ENCODE measurements around the gene NCF2.

The NCF2 gene

DNA sequence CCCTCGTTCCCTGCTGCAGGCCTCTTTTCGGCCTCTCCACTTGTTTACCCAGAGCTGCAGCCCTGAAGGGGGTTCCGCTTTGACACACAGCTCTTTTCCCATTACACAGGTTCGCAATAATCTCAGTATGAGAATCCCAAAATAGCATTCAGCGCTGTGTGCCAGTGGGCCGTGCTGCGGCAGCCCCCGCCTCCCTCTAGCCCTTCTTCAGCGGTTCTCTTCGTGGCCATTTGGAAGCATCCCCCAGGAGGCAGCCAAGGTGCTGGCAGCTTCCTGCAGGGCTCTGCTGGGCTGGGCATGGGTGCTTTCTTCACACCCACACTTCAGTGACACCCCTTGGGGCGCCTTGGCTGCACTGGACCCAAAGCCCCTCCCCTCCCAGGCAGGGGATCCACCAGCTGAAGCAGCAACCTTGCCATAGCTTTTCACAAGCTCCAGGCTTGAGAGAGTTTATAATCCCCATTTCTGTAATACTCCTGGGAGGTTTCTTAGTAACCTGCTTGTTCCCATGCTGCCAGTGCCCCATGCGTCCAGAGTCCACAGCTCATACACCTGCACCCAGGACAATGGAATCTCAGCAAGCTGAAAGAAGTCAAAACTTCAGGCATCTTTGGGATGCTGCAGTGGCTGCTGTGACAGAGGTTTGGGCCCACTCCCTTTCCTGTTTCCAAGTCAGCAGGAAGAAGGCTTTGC is 8.1 kb downstream of the NCF2 start:
- DNase-seq = no peak

DNA sequence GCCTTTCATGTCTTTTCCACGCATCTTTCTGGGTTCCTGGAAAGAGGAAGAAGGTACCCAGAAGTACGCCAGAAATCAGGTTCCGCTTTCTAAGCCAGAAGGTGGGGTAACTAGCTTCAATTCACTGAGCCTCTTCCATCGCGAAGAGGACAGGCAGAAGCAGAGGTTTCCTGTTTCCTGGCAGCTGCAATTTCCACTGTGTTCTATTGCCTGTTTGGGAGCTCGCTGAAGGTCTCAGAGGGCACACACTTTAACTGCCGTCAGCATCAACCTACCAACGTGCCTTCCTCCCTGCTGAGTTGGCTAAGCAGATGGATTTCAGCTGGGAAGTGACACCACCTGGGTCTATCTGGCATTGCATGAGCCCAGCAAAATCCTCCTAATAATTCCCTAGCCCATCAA is 10.0 kb downstream of the NCF2 start:
- peak; percentile 29 for DNase-seq

DNA sequence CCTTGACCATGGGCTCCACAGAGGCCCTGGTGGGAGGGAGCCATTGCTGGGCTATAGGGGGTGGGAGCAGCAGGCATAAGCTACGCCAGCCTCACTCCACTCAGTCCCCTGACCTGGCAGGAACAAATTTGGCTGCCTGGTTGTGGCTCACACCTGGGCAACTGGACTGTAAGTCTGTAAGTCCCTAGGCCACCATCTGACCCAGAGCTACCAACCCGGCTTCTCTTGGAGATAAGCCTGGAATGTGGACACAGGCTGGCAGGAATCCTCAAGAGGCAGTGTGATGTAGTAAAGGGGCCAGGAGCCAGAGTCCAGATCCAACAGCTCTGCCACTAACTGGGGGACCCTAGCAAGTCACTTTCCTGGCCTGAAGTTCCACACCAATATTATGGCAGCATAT is 11.4 kb downstream of the NCF2 start:
- no peak for DNase-seq

DNA sequence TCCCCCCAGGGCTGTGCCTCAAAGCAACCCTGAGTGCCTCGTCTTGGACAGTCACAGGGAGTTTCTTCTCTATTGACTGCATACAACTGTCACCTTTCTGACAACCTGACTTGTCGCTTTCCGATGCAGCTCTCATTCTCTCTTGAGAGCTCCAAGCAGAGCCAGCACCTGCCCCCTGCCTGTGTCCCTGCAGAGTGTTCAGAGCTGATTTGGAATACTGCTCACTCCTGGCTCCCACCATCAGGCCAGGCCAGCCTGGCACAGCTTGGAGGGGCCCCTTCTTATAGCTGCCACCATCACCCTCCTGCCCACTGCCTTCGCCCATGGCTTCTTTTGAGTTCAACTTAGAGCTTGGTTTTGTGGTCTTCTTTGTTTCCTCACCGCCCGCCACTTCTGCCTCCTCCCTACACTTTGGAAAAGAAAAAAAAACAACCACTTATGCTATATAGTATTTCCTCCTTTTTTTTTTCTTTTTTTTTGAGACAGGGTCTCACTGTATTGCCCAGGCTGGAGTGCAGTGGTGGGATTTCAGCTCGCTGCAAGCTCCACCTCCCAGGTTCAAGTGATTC is 12.3 kb downstream of the NCF2 start:
- DNase-seq = no peak

DNA sequence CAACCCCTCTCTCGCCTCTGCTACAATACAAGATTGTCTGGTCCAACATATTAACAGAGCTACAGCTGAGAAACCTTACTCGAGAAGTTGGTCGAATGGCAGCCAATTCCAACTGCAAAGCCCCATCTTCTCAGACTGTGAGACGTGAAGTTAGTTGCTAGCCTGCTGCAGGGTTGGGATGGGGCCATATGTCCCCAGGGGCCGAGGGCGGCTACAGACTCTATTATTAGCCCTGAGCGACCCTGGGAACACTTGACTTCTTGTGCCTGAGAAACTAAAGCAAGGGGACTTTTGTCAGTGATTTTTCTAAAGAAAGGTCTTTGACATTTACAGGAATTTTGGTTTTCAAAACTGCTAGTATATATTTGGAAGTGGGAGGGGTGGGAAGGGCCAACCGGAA is 13.7 kb downstream of the NCF2 start:
- no peak for DNase-seq

DNA sequence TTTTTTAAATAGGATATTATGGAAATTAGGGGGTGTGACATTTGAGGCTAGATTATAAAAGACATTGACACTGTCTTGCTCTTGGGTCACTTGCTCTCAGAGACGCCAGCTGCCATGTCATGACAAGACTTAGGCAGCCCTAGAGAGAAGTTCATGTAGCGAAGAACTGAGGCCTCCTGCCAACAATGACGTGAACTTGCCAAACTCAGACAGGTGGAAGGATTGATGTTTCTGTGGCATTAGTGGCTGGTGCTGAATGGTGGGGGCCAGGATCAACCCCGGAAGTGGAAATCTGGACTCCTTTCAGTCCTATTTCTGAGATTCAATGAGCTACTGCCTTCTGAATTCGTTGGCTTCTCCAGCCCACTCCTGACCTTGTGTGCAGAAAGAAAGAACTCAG is 14.7 kb downstream of the NCF2 start:
- DNase-seq = no peak

DNA sequence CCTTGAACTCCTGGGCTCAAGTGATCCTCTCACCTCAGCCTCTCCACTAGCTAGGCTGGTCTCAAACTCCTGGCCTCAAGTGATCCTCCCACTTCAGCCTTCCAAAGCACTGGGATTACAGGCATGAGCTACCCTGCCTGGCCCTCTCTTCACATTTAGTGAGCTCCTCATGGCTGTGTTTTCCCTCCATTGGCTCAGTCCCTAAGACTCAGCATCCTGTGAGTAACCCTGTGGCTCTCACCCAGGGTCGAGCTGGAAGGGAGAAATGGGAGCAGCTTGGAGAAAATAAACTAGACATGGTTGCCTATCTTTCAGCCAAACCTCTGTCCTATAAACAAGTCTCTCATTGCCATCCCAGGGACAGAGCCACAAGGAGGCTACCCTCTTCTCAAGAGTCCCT is 17.5 kb downstream of the NCF2 start:
- DNase-seq = no peak

DNA sequence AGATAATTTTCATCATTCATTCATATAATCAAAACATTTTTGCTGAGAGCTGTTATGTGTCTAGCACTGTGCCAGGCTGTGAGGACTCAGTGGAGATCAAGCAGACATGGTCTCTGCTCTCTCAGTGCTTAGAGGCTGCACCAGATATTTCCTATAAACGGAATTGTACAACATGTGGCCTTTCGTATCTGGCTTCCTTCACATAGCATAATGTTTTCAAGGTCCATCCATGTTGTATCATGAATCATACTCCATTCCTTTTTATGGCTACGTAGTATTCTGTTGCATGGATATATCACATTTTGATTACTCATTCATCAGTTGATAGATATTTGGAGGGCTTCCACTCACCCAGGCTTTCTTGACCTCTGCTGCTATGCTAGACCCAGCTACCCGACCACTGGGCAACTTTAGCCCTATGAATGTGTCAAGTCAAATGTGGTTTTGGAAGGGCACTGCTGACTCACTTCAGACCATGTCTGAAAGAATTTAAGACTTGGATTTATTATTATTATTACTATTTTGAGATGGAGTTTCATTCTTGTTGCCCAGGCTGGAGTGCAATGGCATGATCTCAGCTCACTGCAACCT is 18.5 kb downstream of the NCF2 start:
- no peak for DNase-seq

DNA sequence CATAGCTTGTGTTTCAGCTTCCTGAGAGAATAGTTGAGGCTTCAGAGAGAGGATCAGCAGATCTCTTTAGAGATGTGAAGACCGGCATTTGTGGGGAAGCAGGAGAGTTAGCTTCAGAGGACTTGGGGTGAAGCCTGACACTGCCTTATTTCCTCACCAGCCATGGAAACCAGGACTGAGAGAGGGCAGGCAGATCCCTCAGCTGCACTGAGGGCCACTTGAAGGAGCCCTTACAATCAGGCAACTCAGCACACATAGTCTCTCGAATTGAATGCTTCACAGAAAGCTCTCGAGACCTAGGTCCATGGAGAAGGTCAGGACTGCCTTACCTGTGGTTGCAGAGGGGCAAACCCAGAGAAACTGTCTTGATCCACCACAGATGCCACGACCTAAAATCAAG is 19.8 kb downstream of the NCF2 start:
- DNase-seq = no peak

DNA sequence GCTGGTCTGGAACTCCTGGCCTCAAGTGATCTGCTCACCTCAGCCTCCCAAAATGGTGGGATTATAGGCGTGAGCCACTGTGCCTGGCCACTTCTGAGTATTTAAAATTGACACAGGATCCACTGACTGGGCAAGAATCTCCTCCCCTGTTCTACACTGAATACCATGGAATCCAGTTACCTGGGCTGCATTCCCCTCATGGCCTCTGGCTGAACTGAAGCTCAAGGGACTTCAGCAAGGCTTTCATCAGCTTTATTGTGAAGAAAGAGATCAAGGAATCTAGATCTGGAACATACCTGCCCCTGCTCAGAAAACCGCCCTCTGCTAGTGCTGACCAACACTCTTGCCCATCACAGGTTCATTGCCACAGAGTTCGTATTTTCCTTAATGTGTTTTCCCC is 20.5 kb downstream of the NCF2 start:
- no peak for DNase-seq

DNA sequence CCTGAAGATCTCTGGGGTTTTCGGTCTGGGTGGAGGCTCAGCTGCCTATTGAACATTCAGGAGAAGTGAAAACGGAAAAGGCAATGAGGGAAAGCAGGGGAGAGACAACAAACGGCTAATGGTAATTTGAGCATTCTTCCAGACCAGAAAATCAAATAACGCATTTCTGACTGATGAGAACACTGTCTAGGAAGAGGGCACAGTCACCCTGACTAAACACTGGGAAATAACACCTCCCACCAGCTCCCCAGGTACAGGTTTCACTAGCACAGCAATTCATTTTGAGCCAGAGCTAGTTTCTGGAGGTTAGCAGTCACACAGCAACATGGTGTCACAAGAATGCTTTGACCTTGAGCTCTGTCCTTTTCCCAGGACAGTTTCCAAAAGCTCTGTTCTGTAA is 21.1 kb downstream of the NCF2 start:
- DNase-seq = peak; percentile 28

DNA sequence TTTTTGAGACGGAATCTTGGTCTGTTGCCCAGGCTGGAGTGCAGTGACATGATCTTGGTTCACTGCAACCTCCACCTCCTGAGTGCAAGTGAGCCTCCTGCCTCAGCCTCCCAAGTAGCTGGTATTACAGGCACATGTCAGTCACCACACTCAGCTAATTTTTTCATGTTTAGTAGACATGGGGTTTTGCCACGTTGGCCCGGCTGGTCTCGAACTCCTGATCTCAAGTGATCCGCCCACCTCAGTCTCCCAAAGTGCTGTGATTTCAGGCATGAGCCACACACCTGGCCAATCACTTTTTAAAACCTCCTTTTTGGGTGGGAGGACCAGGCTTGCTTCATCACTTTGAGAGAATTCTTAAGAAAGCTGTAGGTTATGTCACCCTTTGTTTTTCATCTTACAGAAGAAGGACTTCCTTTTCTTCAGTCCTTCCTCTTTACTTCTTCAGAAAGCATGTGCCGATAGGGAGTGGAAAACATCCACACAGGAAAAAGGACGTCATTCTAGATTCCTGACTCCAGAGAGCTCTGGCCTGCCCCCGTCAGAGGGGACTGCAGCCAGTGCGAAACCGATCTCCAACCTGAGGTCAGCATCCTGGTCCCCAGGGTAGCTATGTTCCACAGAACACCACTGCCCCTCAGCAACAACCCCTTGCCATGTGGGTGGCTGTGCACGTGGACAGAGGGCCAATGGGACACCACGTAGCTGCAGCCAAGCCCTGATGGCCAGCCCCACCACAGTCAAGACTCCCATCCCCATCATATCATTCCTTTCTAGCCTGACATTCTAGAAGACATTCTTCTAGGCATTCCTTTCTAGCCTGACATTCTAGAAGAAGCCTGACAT is 21.9 kb downstream of the NCF2 start:
- DNase-seq = no peak

DNA sequence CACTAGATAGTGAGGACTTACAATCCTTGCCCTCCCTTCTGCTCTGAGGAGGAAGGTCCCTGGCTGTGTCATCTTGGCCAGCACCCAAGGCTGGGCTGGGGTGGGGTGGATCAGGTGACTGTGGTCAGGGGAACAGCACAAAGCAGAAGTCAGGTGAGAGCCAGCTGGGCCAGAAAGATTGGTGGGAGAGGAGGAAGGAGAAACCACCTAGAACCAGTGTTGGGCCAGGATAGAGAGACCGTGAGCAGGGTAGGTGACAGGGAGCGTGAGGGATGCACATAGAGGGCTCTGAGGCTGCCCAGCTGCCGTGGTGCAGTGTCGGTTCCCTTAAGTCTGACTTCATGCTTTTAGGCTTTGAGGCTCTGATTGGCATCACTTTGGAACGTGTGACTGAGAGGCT is 22.7 kb downstream of the NCF2 start:
- DNase-seq = no peak

DNA sequence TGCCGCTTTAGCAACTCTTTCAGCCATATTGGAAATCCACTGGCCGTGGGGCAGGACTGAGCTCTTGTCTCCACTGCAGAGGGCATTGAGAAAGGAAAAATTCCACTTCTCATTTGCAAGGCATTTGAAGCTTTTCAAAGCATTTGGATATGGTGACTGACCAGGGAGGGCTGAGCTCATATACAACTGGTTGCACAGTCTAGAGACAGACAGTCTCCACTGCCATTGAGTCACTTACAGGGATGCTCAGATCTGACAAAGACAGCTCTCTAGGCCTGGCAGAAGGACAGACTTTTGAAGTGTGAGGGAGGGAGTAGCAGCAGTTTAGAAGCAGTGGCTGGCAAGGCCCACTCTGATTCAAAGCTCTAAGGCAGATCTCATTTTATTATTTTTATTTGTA is 24.2 kb downstream of the NCF2 start:
- DNase-seq = no peak

DNA sequence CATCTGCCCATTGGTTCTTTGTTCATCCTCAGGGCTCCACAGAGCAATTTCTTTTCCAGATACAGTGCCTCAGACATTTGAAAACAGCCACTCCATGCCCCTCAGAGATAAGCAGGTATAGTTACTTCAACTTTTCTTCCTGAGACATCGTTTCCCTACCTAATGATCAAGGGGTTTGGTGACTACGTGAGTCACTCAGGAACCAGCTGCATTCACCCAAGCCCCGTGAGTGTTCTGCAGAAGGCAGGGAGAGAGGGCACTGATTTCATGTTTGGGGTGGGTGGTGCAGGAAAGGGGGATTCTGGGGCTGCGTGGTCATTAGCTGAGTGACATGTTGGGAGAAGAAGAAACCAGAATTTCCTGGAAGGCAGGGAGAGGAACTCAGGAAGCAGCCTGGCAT is 25.0 kb downstream of the NCF2 start:
- no peak for DNase-seq

DNA sequence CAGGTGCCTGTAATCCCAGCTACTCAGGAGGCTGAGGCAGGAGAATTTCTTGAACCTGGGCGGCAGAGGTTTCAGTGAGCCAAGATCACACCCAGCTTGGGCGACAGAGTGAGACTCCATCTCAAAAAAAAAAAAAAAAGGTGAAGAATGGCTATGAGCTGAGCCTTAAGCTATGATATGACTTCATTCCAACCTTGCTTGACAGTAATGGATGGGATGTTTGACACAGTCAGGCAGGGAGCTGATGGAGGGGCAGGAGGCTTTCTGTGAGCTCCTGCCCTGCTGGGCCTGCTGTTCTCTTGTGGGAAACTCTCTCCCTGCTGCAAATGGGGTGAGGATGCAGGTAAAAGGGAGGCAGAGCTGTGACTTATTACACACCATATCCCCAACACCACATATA is 27.6 kb downstream of the NCF2 start:
- DNase-seq = no peak

DNA sequence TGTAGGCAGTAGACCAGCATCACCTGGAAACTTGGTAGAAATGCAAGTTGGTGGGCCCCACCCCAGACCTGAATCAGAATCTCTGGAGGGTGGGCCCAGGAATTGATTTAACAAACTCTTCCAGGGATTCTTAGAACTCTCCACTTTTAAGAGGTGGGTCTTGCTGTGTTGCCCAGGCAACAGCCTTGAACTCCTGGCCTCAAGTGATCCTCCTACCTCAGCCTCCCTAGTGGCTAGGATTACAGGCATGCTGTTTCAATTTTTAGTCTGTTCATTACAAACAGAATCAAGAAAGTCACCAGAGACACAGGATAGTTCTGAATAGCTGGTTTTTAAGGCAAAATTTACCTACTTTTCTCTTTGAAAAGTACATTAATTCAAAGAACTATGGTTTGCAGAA is 31.2 kb downstream of the NCF2 start:
- no peak for DNase-seq

DNA sequence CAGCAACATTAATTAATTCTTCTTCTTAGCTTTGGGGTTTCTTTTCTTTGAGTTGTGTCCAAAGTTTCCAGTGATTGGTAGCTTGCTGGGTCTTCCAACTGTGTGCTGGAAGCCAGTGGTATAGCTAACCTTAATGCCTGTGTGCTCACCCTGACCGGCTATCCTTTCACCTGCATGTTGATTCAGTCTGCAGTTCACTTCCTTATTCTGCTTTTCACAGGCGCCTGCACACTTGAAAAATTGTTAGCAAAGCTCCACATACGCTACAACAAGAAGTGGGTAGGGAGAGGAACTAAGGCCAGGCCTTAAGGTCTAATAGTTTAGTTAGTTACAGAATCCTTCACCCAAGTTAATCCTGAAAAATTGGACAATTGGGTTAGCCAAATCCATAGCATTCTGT is 35.7 kb downstream of the NCF2 start:
- no peak for DNase-seq

DNA sequence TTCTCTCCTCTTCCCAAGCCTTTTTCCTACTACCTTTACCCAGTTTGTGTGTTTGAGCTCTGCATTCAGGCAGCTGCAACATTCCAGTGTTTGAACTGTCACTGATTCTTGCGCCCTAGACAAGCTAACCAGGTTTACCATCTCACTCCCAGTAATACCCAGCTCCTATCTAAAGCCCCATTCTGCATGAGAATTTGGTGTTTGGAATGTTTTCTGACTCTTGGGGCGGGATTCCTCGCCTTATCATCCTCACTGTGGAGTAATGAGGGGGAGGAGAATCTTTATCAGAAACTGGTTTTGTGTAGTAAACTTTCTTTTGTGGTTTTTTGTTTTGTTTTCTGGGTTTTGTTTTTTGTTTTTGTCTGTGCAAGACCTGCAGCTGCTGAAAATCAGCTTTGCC is 36.5 kb downstream of the NCF2 start:
- no peak for DNase-seq

DNA sequence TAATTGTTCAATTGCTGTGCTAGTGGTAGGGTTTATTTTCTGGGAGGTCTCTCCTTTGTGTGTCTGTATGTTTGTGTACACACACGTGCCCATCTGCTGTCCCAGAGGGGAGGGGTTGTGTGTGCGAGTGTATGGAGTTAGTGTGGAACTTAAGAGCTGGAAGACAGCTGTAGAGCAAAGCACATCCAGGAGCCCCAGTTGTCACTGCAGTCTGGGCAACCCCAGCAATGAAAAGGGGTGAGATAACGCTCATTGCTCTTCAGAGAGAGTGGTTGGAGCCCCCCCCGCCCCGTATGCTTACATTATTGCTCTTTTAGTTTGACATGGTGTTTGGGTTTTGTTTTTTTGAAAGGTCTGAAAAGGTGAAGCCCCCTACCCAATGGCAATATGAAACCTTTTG is 36.9 kb downstream of the NCF2 start:
- DNase-seq = no peak

DNA sequence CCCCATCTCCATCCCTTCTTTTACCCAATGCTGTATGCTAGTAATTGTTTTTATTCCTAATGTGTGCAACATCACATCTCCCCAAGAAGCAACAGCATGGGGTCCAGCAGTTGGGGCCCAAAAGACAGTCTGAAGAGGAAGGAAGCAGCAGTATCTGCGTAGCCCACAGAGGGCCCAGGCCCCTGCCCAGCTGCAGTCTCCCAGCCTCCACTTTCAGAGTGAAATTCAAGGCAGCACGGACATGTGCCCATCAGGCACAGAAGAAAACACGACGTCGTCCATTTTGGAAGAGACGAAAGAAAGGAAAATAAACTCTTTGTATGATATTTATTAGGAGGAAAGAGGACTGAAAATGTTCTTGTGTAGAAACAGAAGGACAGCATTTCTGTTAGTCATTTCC is 37.4 kb downstream of the NCF2 start:
- no peak for DNase-seq

DNA sequence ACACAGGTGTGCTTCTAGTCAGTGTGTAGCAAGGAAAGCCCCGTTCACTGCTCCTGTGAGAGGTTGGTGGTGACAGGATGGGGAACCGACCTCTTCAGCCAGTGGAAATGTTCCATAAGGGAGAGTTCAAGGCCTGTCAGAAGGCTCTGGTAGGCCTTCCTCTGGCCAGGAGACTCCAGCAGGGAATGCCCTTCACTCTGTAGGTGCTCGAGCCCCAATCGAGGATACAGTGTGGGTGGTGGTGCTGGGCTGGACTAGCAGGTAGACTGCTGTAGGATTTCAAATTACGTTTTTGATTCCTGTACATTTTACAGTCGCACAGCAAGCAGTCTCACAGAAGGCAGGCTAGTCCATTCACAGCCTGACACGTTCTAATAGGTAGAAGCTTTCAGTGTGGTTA is 37.8 kb downstream of the NCF2 start:
- no peak for DNase-seq

DNA sequence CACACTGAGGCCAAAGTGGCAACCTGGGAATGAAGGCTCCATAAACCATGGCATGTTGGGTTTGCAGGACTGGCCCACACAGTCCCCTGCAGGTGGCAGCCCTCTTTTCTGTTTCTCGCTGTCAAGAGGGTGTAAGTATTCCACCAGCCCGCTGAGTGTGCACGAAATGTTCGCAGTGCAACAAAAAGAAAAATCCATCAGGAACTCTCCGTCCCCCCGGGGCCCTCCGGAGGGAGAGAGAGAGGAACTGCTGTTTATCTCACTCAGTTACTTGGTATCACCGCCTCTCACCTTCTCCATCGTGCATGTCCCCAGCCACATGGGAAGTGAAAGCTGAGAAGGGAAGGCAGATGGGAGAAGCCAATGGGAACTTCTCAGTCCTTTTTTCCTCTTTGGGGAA is 38.3 kb downstream of the NCF2 start:
- no peak for DNase-seq

DNA sequence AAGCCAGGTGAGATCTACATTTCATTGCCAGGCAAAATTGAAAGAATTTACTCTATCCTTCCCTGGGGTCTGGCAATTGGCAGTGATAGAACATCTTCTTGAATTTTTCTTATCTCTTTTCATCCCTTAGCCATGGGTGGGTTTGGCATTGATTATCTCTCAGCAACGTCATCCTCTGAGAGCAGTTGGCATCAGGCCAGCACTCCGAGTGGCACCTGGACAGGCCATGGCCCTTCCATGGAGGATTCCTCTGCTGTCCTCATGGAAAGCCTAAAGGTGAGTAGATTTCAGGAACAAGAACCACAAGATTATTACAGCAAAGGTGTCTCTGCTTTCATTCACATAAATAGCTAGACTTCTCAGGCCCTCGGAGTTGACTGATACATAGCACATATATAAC is 39.3 kb downstream of the NCF2 start:
- DNase-seq = no peak

All from activated CD4-positive, alpha-beta T cell treated with anti-CD3 and anti-CD28 coated beads, Interleukin-2, Interleukin-6, amounts not matched to agents 100 ng/mL and 50 ng/mL, durations not matched to agents 16 hours and 8 hours (primary cell).